H1 (cell line): Measurements from ENCODE around the gene NSG2. TPM values are rescaled to one million over a fixed set of nuclear protein-coding genes. Genes with fewer than 3 reads are reported as not detected.

Experiments used
- CTBP2 ChIP-seq: IDR thresholded peaks from 2 replicates; pipeline ENCODE4 v1.7.0; 2011; ENCODE audit warnings: borderline replicate concordance, mild to moderate bottlenecking, moderate library complexity, mixed read lengths, low read length; ENCODE audit not compliant: insufficient read depth, insufficient read length
- KDM1A ChIP-seq: fragments of 200-600, 300-600 bp; sonication (generic); IDR thresholded peaks from 2 replicates; pipeline ENCODE4 v1.7.1; 2016; ENCODE audit warnings: mild to moderate bottlenecking, low read length, borderline replicate concordance
- SRF ChIP-seq: IDR thresholded peaks from 2 replicates; pipeline ENCODE4 v1.6.1; 2011; ENCODE audit warnings: mild to moderate bottlenecking, low read depth, low read length, moderate library complexity
- TBP ChIP-seq: IDR thresholded peaks from 2 replicates; pipeline ENCODE4 v1.6.1; 2011; ENCODE audit warnings: low read depth, low read length, improper control_type of control experiment
- polyA plus RNA-seq, 7 experiments: library from polyadenylated mRNA; depleted of rRNA in 3 of 7; stranded (reverse) in 5 of 7; unstranded in 2 of 7; fragments of >200 nt in 5 of 7; fragments of 200-250 nt in 2 of 7; gene quantifications; 1 replicate in 5 of 7; 2 replicates in 1 of 7; 4 replicates in 1 of 7; pipeline versions ENCODE4 v1.2.1 to v1.2.3, GENCODE V29; 2011 to 2013; ENCODE audit warnings: missing spikeins in 2 of 7, mixed read lengths in 2 of 7
- total RNA-seq: library from RNA; stranded (reverse); fragmentation: NEBNext Ultra II Directional; extraction: Animal tissue kit (Norgen Biotek cat#: 25700); gene quantifications from 2 replicates; pipeline ENCODE4 v1.2.1, GENCODE V29; 2021

NSG2 gene
- total and polyA plus RNA-seq, 2 of the 8 experiments (the other 6 are each of a cell fraction or from before 2014, with no cell fraction given), result 0.56 to 0.78 TPM

GRCh38 chr5:174073122-174073660, 27.7 kb downstream of the NSG2 start (continued):
- TF ChIP-seq CTBP2, result no peak
- TF ChIP-seq KDM1A, result no peak
- TF ChIP-seq SRF, result no peak
- TF ChIP-seq TBP, result no peak
